HG02852 (cell line): ENCODE results near the gene RBBP8NL.

Experiments
- ATAC-seq: cut with Tn5 transposase; IDR thresholded peaks from one replicate; pipeline ENCODE4 v1.9.1; 2021; ENCODE audit warnings: mild to moderate bottlenecking, moderate library complexity; ENCODE audit not compliant: unreplicated experiment

The RBBP8NL gene

DNA sequence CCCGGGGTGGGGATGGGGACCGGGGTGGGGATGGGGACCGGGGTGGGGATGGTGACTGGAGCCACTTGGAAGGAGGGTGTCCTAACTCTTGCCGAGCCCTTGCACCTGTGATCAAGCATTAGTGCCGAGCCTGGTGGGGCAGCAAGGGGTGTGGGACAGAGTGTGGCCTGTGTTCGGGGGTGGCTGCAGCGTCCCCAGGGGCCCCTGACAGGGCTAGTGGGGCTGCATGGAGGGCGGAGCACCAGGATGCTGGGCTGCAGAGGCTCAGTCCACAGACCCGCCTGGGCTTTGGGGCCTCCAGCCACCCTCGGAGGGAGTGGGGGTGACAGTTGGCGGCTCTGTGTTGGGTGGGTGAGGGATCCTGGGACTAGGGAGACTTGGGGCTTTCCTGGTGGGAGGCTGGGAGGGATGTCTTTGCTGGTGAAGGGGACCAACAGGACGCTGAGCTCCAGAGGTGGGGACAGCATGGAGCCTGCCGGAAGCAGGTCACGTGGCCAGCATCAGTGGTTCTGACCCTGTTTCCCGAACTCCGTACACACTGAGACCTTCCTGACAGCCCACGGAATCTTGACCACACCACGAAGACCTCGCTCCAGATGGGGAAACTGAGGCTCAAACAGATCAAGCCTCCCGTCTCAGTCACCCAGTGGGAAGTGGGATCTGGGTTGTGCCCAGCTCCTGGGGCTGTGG lies 4.6 kb downstream of the RBBP8NL start:
- no peak for ATAC-seq

DNA sequence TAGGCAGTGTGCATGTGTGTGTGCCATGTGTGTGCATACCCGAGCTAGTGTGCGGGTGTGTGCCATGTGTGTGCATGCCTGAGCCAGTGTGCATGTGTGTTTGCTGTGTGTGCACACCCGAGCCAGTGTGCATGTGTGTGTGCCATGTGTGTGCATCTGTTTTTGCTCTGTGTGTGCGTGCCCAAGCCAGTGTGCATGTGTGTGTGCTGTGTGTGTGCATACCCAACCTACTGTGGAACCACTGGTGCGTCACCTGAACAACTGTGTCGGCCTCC lies 5.7 kb downstream of the RBBP8NL start:
- no peak for ATAC-seq

DNA sequence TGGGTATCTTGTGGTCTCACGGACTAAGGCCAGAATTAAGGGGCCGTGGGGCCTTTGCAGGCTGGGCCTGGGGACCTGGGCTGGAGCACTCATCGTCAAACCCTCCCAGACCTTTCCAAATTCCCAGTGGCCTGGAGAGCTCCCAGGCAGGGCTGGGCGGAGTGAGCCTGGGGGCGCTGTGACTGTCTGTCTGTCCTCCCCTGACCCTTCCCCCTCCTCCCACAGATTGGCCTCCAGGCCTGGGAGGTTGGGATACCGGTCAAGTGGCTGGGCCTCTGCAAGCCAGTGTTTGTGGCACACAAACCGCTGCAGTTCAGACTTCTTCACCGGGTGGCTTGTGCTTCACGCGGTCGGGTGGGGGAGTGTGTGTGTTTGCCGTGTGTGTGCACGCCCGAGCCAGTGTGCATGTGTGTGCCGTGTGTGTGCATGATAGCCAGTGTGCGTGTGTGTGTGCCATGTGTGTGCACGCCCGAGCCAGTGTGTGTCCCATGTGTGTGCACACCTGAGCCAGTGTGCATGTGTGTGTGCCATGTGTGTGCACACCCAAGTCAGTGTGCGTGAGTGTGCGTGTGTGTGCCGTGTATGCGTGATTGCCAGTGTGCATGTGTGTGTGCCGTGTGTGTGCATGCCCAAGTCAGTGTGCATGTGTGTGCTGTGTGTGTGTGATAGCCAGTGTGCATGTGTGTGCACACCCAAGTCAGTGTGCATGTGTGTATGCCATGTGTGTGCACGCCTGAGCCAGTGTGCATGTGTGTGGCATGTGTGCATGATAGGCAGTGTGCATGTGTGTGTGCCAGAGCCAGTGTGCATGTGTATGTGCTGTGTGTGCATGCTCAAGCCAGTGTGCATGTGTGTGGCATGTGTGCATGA lies 6.3 kb downstream of the RBBP8NL start:
- no peak for ATAC-seq

DNA sequence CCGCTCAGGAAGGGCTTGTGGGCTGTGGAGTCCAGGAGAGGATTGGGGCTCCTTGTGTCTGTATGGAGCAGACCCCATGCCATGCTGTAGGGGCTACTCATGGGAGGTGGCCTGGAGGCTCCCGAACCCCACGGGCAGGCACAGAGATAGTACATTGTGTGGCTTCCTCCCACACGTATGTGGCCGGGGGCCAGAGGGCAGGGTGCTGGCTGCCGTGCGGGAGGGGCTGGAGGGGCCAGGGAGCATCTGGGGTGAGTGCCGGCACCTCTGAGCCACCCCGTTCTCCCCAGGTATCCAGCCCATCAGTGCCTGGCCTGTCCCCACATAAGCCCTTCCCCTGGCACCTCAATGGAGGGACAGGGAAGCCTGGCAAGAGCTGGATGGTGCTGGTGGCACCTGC lies 7.6 kb downstream of the RBBP8NL start:
- no peak for ATAC-seq

DNA sequence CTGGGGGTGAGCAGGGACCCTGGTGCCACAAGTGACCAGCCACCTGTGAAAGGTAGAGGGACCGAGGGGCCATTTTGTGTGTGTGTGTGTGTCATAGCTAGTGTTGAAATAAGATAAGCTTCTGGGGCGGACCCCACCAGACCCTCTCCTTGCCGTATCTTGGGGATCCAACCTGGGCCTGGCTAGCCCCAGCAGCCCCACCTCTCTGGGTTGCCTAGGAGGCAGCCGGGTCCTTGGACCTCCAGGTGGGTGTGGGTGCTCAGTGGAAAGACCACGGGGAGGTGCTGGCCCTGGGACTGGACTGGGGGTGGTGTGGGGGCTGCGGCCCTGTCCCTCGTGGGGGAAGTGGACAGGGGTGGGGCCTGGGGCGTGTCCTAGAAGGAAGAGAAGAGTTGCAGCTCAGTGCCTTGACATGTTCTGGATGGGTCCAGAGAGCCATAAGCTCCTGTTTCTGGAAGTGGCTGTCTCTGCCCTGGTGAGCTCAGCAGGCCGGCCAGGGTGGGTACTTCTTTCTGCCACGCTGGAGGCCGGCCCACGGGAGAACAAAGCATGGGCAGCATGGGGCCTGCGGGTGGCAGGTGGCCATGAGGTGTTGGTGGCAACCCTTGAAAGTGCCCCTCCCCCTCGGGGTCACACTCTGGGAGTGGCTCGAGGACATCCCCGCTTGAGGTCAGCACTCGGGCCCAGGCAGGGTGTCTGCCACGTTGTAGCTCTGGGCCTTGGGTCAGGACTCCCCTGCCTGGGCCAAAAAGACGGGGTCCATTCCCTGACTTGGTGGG lies 8.4 kb downstream of the RBBP8NL start:
- ATAC-seq: no peak

DNA sequence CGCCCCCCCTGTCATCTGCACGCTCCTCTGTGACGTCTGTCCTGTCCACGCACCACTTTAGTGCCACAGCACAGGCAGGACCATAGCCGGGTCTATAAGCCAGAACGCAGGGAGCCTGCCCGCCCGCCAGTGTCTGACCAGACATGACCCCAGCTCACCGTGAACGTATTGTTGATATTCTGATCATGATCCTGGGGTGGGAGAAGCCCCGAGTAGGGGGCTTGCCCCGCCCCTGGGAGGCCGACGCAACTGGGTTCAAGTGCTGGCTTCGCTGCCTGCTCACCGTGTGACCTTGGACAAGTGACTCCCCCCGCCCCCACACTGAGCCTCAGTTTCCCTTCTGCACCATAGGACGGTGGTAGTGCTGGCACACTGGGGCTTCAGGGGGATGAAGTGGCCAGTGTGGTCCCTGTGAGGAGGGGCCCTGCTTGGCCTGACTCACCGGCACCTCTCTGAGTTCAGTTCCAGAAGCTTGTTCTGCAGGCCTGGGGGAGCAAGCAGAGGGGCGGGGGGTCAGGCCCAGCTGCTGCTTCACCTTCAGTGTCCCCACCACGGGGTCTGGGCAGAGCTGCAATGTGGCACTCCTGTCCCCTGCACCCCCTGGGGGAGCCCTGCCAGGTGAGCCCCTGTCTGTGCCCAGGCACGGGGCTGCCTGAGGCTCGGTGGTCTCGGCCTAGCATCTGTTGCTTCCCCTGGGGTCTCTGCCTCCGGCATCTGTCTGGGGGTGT lies 9.2 kb downstream of the RBBP8NL start:
- no peak for ATAC-seq

DNA sequence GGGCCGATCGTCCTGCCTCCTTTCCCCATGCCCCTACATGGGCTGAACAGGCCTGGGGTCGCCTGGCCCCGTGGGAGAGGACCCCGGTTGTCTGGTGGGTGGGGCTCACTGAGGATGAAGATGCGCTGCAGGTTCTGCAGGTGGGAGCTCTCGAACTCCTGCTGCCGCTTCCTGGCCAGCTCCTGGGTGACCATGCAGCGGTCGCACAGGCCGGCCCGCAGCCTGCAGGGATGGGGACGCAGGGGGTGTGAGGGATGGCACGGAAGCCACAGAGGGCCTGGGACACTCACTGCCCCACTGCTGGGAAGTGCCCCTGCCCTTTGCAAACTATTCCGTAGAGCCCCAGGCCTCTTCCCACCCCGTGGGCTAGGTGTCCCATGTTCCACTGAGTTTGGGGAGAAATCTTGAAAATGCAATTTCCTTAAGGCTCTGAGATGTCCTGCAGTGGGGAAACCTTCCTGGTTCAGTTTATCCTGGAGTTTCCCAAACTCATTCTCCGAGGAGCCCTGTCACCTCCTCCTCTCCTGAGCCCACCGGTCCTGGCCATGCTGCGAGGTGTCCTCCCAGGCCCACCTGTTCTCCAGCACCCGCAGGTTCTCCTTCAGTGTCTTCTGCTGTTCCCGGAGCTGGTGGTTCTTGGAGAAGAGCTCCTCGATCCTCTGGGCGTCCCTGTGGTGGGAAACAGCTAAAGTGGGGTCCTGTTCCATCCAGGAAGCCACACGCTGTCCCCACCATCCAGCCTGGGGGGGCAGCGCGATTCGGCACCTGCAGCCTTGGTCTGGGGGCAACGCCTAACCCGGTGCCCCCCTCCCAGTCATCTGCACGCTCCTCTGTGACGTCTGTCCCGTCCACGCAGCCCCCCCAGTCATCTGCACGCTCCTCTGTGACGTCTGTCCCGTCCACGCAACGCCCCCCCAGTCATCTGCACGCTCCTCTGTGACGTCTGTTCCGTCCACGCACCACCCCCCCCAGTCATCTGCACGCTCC lies 10.4 kb downstream of the RBBP8NL start:
- no peak for ATAC-seq

DNA sequence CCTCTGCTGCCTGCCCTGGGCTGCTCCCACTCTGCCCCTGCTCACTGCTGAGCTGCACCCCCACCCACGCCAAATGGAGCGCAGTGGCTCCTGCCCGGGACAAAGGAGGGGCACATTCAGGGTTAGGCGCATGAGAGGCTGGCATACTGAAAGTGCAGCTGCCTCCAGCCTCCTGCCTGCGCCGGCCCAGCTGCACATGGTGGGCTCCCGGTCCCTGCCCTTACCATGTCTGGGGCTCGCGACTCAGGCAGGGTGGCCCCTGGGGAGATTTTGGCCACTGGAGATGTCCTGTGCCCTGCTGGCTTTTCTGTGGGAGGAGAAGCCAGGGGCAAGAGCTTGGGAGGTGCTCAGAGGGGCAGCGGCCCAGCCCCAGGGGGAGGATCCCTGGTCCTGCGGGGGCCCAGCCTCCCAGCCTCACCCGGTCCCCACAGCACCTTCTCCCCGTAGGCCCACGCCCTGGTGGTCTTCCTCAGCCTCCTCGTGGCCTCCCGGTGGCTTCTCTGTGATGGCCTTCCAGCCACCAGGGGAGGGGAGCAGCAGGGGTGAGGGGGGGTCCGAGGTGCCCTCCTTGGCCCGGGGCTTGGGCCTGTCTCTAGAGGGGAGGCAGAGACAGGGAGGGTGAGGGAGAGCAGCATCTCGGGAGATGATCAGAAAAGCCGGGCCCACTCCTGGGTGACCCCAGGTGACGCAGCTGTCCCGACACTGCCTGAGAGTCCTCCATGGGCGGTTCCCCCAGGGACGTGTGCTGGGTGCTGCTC lies 11.8 kb downstream of the RBBP8NL start:
- ATAC-seq: no peak

DNA sequence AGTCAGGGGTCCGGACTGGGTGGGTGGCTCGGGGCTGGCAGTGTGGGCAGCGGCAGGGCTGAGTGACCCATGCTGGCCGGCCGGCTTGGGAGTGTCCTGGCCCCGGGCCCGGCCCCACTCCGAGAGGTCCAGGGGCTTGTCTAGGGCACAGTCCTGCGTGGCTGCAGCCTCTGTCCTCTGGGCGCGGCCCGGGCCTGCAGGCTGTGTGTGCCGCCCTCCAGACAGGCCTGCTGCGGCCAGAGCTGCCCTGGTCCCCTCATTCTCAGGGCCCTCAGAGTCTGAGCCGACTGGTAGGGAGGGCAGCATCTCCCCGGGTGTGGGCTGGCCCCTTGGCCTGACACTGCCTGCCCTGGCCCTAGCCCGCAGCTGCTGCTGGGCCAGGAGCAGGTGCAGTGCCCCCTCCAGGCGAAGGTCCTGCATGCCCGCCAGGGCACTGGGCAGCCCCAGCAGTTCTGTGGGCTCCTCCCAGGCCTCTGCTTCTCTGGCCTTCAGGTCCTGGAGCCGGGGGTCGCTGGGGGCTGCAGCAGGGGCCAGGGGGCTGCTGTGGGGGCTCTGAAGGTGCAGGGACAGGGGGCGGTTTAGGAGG lies 13.3 kb downstream of the RBBP8NL start:
- ATAC-seq: no peak

DNA sequence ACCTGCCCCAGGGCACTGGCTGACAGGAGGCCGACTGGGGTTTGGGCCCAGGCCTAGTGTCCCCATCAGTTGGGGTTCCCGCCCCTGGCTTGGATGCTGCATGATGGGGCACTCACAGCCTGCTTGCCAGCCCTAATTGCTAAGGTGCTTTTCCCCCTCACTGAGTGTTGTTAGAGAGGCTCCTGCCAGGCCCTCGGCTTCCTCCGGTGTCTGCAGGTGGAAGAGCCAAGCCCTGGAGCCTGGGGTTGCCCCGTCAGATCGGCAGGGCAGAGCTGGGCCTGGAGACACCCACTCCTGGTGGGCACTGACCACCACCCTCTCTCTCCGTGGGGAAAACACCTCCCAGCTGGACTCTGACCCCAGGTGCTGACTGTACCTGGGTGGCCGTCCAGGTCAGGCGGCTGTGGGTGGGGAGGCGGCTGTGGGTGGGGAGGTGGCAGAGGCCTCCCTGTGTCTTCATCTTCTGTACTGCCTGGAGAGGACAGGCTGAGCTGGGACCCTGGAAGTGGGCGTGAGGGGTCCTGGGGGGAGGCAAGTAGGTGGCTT lies 14.2 kb downstream of the RBBP8NL start:
- no peak for ATAC-seq

DNA sequence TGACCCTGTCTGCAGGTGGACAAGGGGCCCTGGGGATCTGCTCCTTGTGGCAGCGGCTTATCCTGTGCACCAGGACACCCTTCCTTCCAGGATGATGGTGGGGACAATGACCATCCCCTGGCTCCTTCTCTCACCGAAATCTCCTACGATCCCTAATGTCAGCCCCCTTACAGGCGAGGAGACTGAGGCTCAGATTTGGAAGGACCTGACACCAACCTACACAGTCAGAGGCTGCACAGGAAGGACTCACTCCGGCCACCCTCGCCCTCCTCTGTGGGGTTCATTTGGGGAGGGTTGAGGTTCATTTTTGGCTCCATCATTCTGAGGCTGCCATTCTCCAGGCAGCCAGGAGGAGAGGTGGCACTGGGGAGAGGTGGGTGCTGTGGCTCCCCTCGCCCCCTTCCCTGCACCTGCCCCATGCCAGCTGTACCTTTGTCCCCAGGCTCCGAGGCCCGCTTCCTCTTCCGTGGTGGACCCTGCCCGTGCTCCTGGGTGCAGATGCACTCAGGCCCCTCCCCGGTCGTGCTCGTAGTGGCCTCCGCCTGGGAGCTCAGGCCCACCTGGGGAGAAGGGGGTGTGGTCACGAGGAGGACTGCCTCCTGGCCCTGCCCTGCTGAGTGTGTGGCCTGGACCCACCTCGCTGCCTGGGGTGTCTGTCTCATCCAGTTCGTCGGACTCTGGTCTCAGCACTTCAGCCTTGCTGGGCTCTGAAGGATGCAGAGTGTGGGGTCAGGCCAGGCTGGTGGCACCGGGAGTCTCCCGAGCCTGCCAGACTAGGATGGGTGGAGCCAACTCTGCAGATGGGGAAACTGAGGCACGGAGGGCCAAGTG lies 14.9 kb downstream of the RBBP8NL start:
- no peak for ATAC-seq

DNA sequence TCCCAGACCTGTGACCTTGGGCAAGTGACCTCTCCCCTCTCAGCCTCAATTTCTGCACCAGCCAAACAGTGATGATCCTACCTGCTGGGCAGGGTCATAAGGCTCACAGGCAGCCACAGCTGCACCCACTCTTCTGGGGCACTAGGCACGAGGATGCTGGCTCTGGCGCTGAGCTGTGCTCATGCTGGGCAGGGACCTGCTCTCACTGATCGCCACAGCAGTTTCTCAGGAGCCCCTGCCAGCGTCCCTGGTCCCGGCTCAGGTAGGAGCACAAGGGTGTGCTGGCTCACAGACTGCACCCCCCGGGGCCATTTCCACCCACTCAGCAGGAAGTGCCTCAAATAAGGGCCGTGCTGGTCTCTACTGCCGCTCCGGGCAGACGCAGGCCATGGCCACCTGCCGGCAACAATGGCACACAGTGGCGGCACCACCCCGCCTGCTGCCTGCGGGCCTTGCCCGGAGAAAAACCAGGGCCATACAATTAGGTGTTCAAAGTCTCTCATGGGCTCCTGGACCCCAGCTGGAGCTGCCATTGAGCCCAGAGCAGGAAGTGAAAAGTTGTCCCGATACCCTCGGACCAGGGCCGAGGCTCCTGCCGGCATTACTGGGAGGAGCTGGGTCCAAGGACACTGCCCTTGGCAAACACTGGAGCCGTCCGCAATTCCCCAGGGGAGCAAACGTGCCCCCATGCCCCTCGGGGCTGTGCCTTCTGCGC lies 15.7 kb downstream of the RBBP8NL start:
- no peak for ATAC-seq

DNA sequence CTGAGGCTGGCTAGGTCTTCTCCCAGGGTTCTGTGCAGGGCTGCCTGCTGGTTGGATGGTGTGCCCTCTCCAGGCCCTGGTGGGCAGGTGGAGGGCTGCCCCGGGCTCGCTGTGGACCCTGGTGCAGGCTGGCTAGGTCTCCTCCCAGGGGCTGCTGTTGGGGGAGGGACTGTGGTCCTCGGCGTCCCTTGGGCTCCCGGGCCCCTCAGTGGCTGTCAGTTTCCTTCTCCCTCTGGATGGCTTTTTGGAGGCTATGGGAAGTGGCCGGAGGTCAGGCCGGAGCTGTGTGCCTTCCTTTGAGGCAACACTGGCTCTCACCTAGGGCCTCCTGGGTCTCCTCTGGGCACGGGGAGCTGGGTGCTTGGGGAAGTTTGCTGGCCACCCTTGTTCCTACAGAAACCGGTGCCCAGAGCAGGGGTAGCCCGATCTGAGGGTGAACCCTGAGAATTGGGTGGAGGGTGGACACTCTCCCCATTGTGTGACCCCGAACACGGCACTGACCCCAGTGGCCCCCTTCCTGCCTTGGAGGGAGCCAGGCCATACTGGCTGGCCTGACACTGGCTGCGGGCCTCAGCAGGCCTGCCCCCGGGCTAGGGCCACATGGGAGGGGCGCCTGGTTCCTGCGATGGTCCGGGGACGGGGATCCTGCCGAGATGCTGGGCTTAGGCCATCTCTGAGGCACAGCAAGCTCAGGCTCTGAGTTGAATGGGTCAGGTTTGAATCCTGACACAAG lies 16.4 kb downstream of the RBBP8NL start:
- ATAC-seq: no peak

DNA sequence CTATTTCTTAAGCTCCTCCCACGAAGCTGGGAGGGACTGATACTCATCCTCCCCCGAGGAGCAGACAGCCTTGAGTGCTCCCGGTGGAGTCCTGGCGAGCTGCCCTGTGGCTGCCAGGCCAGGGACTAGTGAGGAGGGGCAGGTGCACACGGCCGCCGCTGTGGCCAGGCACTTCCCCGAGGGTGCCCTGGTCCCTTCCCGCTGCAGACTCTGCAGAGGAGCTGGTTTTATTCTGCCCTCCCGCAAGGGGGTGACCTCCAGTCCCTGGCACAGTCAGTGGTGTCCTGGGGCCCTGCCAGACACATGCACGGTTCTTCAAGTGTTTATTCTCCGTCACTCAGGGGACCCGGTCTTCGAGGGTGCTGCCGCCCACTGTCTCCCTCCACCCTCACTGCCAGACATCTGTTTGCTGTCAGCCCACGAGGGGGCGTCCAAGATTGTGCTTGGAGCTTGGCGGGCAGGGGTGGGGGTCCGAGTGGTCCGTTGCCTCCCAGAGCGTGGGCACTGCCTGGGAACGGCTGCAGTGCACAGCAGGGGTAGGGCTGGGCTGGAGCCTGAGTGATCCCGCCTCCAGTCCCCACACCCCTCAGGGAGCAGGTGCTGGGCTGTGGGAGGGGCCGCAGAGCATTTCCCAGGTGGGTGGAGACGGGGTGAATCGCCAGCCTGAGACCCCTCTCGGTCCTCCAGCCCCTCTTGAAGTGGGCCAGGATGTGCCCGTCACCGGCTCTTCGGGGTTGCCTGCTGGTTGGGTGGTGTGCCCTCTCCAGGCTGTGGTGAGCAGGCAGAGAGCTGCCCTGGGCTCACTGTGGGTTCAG lies 17.2 kb downstream of the RBBP8NL start:
- ATAC-seq: no peak

DNA sequence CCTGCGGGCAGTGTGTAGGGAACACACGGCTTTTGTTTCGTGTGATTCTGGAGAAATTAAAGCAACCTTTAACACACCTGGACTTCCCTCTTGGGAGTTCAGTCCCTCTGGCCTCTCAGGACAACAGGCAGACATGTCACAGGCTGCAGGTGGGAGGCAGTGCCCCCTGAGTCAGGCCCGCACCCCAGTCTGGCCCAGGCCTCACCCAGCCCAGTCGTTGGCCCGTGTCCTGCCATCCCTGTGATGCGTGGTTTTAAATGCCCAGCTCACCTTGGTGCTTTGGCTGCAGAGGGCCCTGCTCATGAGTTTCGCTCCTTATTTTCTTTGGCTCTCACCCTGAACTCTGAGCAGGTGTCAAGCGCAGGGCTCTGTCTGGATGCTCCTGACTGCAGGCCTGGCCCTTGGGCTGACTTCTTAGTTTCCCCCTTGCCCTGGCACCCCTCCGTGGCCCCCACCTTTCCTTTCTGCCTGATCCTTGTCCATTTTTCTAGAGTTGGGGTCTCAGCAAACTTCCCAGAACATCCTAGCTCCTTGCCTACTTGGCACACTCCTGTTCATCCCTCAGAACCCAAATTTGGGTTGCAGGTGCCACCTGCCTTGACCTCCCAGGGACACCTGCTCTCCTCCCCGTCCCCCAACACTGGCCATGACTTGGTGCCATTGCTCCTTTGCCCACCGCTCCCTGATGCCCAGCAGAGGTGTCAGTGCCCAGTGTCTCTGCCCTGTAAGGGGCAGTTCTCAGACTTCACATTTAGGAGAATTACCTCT lies 18.1 kb downstream of the RBBP8NL start:
- ATAC-seq: no peak
